ENCODE results near the gene CBR1.

DNA sequence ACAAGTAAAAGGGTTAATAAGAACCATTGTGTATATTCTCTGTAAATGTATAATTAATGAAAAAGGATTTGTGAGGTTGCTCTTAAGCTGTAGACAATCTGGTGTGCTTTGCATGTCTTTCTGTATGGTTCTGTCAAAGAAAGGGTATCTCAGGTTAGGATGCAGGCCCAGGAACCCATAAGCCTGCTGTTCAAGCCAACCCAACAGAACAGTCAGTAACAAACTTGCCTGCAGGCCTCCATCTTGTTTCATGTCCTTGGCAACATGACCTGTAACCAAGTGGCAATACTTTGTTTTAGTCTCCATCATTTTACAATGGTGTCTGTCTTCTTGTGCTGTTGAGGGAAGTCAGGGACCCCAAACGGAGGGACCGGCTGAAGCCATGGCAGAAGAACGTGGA is 29.2 kb downstream of the CBR1 start:
- TF ChIP-seq, protein P1, sequence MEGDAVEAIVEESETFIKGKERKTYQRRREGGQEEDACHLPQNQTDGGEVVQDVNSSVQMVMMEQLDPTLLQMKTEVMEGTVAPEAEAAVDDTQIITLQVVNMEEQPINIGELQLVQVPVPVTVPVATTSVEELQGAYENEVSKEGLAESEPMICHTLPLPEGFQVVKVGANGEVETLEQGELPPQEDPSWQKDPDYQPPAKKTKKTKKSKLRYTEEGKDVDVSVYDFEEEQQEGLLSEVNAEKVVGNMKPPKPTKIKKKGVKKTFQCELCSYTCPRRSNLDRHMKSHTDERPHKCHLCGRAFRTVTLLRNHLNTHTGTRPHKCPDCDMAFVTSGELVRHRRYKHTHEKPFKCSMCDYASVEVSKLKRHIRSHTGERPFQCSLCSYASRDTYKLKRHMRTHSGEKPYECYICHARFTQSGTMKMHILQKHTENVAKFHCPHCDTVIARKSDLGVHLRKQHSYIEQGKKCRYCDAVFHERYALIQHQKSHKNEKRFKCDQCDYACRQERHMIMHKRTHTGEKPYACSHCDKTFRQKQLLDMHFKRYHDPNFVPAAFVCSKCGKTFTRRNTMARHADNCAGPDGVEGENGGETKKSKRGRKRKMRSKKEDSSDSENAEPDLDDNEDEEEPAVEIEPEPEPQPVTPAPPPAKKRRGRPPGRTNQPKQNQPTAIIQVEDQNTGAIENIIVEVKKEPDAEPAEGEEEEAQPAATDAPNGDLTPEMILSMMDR (conservative IDR thresholded peaks at IDR 0.05; ENCODE audit: low read length): no peak
- no peak for TF ChIP-seq EZH2phosphoT487 (IDR thresholded peaks at IDR 0.05; ENCODE audit: borderline replicate concordance, low read depth, low read length)

All from OCI-LY7 (cell line).